Karpas-422 (cell line): ENCODE data around the gene TAF6L. TPM values are rescaled to one million over a fixed set of nuclear protein-coding genes. Genes with fewer than 3 reads are reported as not detected.

Experiments
- DNase-seq: peaks from one replicate; pipeline ENCODE4 v3.0.0-alpha.2; 2015
- H2AFZ ChIP-seq: fragments of 200-600 bp; sonication (generic); 2 replicates; pipeline ENCODE4 v1.6.1; 2014; ENCODE audit warnings: antibody characterized with exemption, low read length, mixed read lengths
- H3K27ac ChIP-seq: fragments of 200-600 bp; sonication (generic); 2 replicates; pipeline ENCODE4 v1.5.1; 2014; ENCODE audit warnings: mild to moderate bottlenecking, low read length, moderate library complexity
- H3K27me3 ChIP-seq: fragments of 200-600 bp; sonication (generic); 2 replicates; pipeline ENCODE4 v1.6.1; 2014; ENCODE audit warnings: low read length, mixed read lengths
- H3K36me3 ChIP-seq: fragments of 200-600 bp; sonication (generic); 2 replicates; pipeline ENCODE4 v1.6.1; 2014; ENCODE audit warnings: low read length, mixed read lengths; ENCODE audit not compliant: insufficient read depth
- H3K4me1 ChIP-seq: fragments of 200-600 bp; sonication (generic); 2 replicates; pipeline ENCODE4 v1.6.1; 2014; ENCODE audit warnings: mild to moderate bottlenecking, low read length, mixed read lengths
- H3K4me2 ChIP-seq: fragments of 200-600 bp; sonication (generic); 2 replicates; pipeline ENCODE4 v1.6.1; 2014; ENCODE audit warnings: low read length, low read depth, mild to moderate bottlenecking; ENCODE audit not compliant: poor library complexity, severe bottlenecking
- H3K4me3 ChIP-seq: fragments of 200-600 bp; sonication (generic); 2 replicates; pipeline ENCODE4 v1.5.1; 2014; ENCODE audit warnings: mild to moderate bottlenecking, antibody characterized with exemption, low read length, mixed read lengths
- H3K79me2 ChIP-seq: fragments of 200-600 bp; sonication (generic); 2 replicates; pipeline ENCODE4 v1.6.1; 2014; ENCODE audit warnings: mild to moderate bottlenecking, low read length, mixed read lengths
- H3K9ac ChIP-seq: fragments of 200-600 bp; sonication (generic); 2 replicates; pipeline ENCODE4 v1.6.0; 2014; ENCODE audit warnings: low read length
- H3K9me2 ChIP-seq: fragments of 200-600 bp; sonication (generic), shearing (Covaris generic); replicated peaks from 2 replicates; pipeline ENCODE4 v1.6.0; 2014; ENCODE audit warnings: mild to moderate bottlenecking, low read length, moderate library complexity; ENCODE audit not compliant: insufficient read depth
- H3K9me3 ChIP-seq: fragments of 300-700, 200-600 bp; sonication (generic); 2 replicates; pipeline ENCODE4 v1.6.1; 2014; ENCODE audit warnings: low read length, mixed read lengths
- H4K20me1 ChIP-seq: fragments of 200-600 bp; sonication (generic); 2 replicates; pipeline ENCODE4 v1.6.1; 2014; ENCODE audit warnings: mild to moderate bottlenecking, antibody characterized with exemption, low read length, low read depth; ENCODE audit not compliant: insufficient read depth
- total RNA-seq: library from RNA; depleted of rRNA; stranded (reverse); fragments of >200 nt; shearing (Covaris generic); gene quantifications from 2 replicates; pipeline ENCODE4 v1.2.3, GENCODE V29; 2014; ENCODE audit warnings: low replicate concordance; rRNA removed

TAF6L gene, protein sequence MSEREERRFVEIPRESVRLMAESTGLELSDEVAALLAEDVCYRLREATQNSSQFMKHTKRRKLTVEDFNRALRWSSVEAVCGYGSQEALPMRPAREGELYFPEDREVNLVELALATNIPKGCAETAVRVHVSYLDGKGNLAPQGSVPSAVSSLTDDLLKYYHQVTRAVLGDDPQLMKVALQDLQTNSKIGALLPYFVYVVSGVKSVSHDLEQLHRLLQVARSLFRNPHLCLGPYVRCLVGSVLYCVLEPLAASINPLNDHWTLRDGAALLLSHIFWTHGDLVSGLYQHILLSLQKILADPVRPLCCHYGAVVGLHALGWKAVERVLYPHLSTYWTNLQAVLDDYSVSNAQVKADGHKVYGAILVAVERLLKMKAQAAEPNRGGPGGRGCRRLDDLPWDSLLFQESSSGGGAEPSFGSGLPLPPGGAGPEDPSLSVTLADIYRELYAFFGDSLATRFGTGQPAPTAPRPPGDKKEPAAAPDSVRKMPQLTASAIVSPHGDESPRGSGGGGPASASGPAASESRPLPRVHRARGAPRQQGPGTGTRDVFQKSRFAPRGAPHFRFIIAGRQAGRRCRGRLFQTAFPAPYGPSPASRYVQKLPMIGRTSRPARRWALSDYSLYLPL
- total RNA-seq, result 10.4 and 30.1 TPM in 2 replicates

DNA sequence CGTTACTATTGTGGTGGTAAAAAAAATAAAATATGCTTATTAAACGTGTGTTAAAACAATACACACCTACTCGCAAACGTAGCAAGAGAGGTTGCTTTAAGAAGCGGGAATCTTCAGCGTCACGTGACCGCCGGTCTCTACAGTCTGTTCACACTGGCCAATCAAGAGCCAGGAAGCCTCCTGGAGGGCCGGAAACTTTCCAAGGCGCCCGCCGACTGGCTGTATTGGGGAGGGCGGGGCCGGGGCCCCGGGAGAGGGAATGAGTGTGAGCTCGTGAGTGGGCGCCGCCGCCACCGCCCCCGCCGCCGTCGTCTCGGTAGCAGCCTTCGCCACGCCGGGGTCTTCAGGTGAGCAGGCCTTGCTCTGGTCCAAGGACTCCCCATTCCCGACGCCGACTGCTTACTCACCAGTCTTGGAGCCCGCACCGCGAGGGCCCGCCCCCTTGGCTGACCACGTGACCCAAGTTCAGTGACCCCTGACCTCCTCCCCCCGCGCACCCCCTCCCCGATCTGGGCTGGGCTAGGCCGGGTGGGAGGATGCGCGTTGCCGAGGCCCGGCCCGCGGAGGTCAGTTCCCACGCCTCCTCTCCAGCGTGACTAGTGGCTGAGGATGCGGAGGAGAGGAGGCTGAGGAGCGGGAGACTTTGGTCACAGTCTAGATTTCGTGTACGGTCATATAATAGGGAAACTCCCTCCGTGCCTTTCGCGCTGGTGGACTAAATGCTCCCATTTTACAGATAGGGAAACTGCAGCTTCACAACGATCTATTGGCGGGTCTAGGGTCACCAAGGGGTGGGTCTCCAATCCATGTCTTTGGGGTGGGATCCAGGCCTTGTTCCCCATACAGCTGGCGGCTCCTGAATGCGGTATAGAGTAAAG, at the start of gene TAF6L:
TSS of gene TAF6L (plus strand) at position 253 of the 878 bp plus-strand sequence. CDS start 4,388 bp downstream, outside the sequence.
- DNase-seq, result peak; percentile 97
- Histone ChIP-seq H3K36me3 (no peaks in the 10 kb centered on the region), H3K4me2 (peak within 1 kb of the TSS; percentile 98), H3K9me2 (no peaks in the 10 kb centered on the region), H3K79me2 (peaks cover 28% of the 10 kb centered on the region), H3K9ac (peak within 1 kb of the TSS; percentile 90), H3K4me1 (peaks cover 28% of the 10 kb centered on the region), H3K4me3 (peak within 1 kb of the TSS; percentile 98), H2AFZ (peak within 1 kb of the TSS; percentile 94), H3K27me3 (no peaks in the 10 kb centered on the region), H3K9me3 (no peaks in the 10 kb centered on the region), H4K20me1 (no peaks in the 10 kb centered on the region), H3K27ac (peak within 1 kb of the TSS; percentile 62)

DNA sequence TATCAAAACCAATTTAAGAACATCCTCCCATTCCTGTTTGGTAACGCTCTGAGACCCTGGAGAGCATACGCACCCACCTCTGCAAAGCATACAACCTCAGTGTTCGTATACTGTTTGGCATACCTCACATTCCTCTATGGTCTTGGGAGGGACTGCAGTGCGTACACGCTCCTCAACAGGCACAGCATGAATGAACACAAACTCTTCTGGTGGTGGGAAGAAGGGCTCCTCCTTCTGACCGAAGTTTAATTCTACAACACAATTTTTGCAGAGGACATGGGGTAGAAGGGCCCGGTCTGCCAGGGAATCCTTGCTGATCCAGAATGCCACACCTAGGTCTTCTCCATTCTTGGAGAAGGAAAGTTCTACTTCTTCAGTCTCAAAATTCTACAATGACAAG, 49.2 kb upstream of the TAF6L start:
- Histone ChIP-seq H4K20me1 (peaks cover 25% of the 10 kb centered on the region), H3K79me2 (peaks cover 74% of the 10 kb centered on the region), H3K9me3 (no peaks in the 10 kb centered on the region)

DNA sequence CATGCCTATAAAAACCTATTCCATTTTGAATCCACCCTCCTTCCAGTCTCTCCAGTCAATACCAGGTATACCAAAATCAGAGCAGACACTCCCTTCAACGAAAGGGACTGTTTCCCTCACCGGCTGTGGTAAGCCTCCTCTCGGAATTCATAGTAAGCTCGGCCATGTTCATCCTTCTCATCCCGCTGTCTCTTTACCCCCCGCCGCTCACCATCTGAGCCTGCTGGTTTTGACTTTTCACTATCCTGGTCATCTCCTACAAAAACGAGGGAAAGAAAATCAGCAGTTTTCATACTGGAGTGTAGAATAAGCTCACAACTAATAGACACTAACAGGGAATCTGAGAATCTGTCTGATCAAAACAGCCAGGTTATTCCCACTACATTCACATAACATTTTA, 47.0 kb upstream of the TAF6L start:
- H3K27ac ChIP-seq, result 0 out of 2 replicates have a peak overlapping the region, but pooled peaks have one; percentile 94
- peaks cover 25% of the 10 kb centered on the region for H4K20me1 ChIP-seq
- H3K4me1 ChIP-seq, result peaks cover 17% of the 10 kb centered on the region
- H3K9me3 ChIP-seq, result no peaks in the 10 kb centered on the region
- H3K4me2 ChIP-seq, result peak overlapping the region; percentile 89
- DNase-seq, result no peak
- peak overlapping the region; percentile 89; the same call in 1 of the 2 replicates for H3K4me3 ChIP-seq
- H3K9ac ChIP-seq, result peak overlapping the region; percentile 16; the same call in 1 of the 2 replicates
- peaks cover 62% of the 10 kb centered on the region for H3K36me3 ChIP-seq
- no peaks in the 10 kb centered on the region for H3K9me2 ChIP-seq
- H2AFZ ChIP-seq, result no peak overlapping the region
- H3K79me2 ChIP-seq, result peaks cover 78% of the 10 kb centered on the region
- no peaks in the 10 kb centered on the region for H3K27me3 ChIP-seq

More for the DNA sequence above, 49.2 kb upstream of the TAF6L start:
- no peak overlapping the region for H3K4me2 ChIP-seq
- H3K27ac ChIP-seq, result no peak overlapping the region
- H3K4me1 ChIP-seq, result peaks cover 17% of the 10 kb centered on the region
- H3K4me3 ChIP-seq, result no peak overlapping the region
- H2AFZ ChIP-seq, result no peak overlapping the region
- no peaks in the 10 kb centered on the region for H3K9me2 ChIP-seq
- H3K27me3 ChIP-seq, result no peaks in the 10 kb centered on the region
- H3K36me3 ChIP-seq, result peaks cover 77% of the 10 kb centered on the region
- no peak overlapping the region for H3K9ac ChIP-seq
- no peak for DNase-seq

DNA sequence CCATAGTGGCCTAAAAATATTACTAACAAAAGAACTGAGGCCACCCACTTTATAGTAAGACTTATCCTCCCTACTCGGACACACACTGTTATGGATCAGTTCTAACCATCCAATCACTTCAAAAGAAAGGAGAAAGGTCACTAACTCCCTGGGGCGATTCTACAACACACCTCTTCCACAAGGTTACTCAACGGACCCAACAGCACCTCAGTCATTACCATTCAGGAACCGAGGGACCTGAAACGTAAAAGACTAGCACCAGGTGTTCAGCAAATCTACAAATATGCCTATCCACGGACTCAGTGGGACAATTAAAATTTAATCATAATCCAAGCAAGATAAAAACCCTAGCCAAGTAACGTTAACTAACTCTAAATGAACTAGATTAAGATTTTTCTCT, 45.5 kb upstream of the TAF6L start:
- Histone ChIP-seq H3K9ac (peak overlapping the region; percentile 90), H3K4me2 (peak overlapping the region; percentile 89), H3K36me3 (peaks cover 51% of the 10 kb centered on the region), H4K20me1 (peaks cover 25% of the 10 kb centered on the region), H3K27me3 (no peaks in the 10 kb centered on the region), H3K79me2 (peaks cover 80% of the 10 kb centered on the region), H2AFZ (no peak overlapping the region), H3K9me3 (no peaks in the 10 kb centered on the region), H3K9me2 (no peaks in the 10 kb centered on the region), H3K4me3 (peak overlapping the region; percentile 89), H3K27ac (peak overlapping the region; percentile 94), H3K4me1 (peaks cover 27% of the 10 kb centered on the region)
- DNase-seq, result no peak

DNA sequence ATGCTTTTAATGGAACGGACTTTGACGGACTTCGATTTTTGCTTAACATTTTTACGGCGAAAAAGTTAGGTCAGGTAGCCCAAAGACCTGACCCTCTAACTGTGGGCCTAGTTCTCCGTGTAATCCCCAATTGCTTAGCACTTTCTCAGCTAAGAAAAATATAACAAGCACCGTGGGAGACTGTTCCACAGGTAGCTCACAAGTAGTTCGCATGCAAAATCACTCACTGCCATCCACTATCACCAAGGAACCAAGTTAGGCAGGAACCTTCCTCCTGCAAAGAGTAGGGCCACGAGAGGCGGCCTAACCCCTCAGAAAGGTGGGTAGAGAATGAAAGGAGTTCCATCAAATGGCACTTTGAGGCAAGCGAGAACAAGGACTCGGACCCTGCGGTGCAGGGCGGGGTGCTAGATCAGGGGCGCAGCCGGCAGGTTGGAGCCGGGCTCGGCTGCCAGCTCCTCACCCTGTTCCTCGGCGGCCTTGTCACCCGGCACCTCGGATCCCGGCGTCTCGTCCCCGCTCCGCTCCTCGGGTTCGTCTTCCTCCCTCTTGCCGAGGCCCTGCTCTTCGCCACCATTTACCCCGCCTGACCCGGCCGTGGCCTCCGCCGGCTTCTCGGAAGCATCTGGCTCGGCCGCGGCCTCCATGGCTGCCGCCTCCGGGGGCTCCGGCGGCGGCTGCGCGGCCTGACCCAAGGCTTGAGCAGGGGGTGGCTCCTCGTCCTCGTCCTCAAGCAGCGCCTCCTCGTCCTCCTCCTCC, 44.9 kb upstream of the TAF6L start:
- H3K36me3 ChIP-seq, result peaks cover 45% of the 10 kb centered on the region
- H3K79me2 ChIP-seq, result peaks cover 79% of the 10 kb centered on the region
- DNase-seq, result no peak
- peaks cover 25% of the 10 kb centered on the region for H4K20me1 ChIP-seq
- H2AFZ ChIP-seq, result no peak overlapping the region
- H3K9ac ChIP-seq, result peak overlapping the region; percentile 90
- H3K9me2 ChIP-seq, result no peaks in the 10 kb centered on the region
- H3K4me1 ChIP-seq, result peaks cover 27% of the 10 kb centered on the region
- H3K4me2 ChIP-seq, result peak overlapping the region; percentile 89
- no peaks in the 10 kb centered on the region for H3K27me3 ChIP-seq
- peak overlapping the region; percentile 94 for H3K27ac ChIP-seq
- no peaks in the 10 kb centered on the region for H3K9me3 ChIP-seq
- peak overlapping the region; percentile 89 for H3K4me3 ChIP-seq

DNA sequence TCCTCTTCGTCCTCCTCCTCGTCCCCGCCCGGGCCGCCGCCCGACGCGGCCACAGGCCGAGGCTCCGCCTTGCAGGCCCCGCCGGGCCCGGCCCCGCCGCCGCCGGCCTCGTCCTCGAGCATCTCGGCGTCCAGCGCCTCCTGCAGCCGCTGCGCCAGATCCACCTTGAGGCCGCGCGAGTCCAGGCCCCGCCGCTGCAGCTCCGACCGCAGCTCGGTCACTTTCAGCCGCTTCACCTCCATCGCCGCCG, 44.4 kb upstream of the TAF6L start:
- Histone ChIP-seq H3K9me2 (no peaks in the 10 kb centered on the region), H3K4me1 (peaks cover 27% of the 10 kb centered on the region), H3K4me3 (peak overlapping the region; percentile 89), H2AFZ (no peak overlapping the region), H3K27me3 (no peaks in the 10 kb centered on the region), H3K4me2 (peak overlapping the region; percentile 89), H3K79me2 (peaks cover 77% of the 10 kb centered on the region), H3K27ac (peak overlapping the region; percentile 94), H4K20me1 (peaks cover 25% of the 10 kb centered on the region), H3K9me3 (no peaks in the 10 kb centered on the region), H3K9ac (peak overlapping the region; percentile 90), H3K36me3 (peaks cover 40% of the 10 kb centered on the region)
- DNase-seq, result no peak

DNA sequence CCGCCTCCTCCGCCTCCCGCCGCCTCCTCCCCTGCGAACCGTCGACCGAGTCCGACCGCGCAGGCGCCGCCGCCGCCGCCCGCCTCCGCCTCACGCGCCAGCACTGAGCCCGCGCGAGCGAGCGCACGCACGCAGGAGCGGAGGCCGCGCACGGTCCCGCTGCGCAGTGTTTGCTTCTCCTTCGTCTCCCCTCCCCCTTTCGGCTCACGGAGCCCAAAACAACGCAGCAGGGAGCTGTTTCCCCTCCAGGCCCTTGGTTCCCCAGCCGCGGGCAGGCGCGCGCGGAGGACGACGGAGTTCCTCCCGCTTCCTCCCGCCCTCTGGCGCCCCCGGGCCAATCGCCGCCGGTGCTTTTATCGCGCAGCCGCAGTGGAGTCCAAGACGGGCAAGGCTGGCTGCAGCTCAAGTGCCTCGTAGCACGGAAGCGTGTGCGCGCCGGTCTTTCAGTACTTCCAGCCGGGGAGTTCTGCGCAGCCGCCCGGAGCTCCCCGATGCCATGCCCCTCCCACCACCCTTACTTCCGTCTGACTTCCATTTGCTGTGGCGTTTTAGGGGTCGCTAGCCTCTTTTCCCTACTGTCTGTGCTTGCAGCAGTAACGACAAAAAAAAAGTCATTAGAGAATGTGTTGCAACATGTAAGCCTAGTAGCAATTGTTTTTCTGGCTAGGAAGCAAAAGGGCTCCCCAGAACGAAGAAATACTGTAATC, 43.9 kb upstream of the TAF6L start, which contains the start of gene HNRNPUL2:
TSS of gene HNRNPUL2 (minus strand) at position 293 of the 707 bp plus-strand sequence. CDS start 301 bp downstream, outside the sequence.
- Histone ChIP-seq H3K9ac (peak within 1 kb of the TSS; percentile 90), H3K4me3 (peak within 1 kb of the TSS; percentile 89), H4K20me1 (peaks cover 25% of the 10 kb centered on the region), H3K9me2 (no peaks in the 10 kb centered on the region), H3K27ac (peak within 1 kb of the TSS; percentile 94), H3K27me3 (no peaks in the 10 kb centered on the region), H3K9me3 (no peaks in the 10 kb centered on the region), H3K4me2 (peak within 1 kb of the TSS; percentile 89), H2AFZ (peak within 1 kb of the TSS; percentile 68; the same call in 1 of the 2 replicates), H3K79me2 (peaks cover 72% of the 10 kb centered on the region), H3K36me3 (peaks cover 35% of the 10 kb centered on the region), H3K4me1 (peaks cover 27% of the 10 kb centered on the region)
- peak; percentile 100 for DNase-seq
